NB4 (cell line): ENCODE results near the gene STX2.

Experiments
- MYC ChIP-seq: IDR thresholded peaks from 2 replicates; pipeline ENCODE4 v1.6.1; 2011; ENCODE audit warnings: low read depth, low read length
- POLR2A ChIP-seq: IDR thresholded peaks from 2 replicates; pipeline ENCODE4 v1.6.1; 2011; ENCODE audit warnings: mild to moderate bottlenecking; ENCODE audit not compliant: insufficient read length; ENCODE audit errors: extremely low read depth
- TF ChIP-seq, protein P1 (sequence below): IDR thresholded peaks from one replicate; pipeline ENCODE4 v1.5.1; 2012; ENCODE audit warnings: low read depth, low read length
- TF ChIP-seq, protein P2 (sequence below): IDR thresholded peaks from 2 replicates; pipeline ENCODE4 v1.6.1; 2011; ENCODE audit warnings: low read depth, low read length

DNA sequence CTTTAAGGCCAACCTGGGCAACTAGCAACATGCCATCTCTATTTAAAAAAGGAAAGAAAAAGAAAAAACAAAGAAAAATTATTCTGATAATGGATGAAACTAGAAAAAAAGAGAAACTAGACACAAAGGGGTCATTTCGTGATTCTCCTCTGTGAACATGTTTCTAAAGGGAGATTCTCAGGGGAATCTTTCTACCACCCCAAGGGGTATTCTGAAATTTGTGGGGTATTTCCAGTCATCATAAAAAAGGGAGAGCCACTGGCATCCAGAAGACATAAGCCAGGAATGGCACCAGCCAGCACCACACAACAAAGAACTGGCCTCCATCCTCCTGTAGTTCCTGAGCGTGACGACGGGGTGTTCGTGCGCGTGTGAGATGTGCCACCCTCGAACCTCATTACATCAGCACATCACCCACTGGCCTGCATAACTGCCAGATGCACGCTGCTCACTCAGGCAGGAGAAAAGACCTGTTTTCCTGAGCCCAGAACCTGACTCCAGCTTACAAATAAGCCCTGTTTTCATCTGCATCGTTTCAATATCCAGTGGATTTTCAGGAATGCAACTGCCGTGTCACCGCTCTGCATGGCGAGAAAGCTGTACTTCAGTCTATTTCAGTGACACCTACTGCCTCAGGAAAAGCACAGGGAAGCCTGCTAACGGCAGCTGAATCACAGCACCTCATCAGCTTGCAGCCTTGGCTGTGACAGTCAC is 23.9 kb downstream of the STX2 start:
- TF ChIP-seq POLR2A: no peak
- TF ChIP-seq, protein P1, sequence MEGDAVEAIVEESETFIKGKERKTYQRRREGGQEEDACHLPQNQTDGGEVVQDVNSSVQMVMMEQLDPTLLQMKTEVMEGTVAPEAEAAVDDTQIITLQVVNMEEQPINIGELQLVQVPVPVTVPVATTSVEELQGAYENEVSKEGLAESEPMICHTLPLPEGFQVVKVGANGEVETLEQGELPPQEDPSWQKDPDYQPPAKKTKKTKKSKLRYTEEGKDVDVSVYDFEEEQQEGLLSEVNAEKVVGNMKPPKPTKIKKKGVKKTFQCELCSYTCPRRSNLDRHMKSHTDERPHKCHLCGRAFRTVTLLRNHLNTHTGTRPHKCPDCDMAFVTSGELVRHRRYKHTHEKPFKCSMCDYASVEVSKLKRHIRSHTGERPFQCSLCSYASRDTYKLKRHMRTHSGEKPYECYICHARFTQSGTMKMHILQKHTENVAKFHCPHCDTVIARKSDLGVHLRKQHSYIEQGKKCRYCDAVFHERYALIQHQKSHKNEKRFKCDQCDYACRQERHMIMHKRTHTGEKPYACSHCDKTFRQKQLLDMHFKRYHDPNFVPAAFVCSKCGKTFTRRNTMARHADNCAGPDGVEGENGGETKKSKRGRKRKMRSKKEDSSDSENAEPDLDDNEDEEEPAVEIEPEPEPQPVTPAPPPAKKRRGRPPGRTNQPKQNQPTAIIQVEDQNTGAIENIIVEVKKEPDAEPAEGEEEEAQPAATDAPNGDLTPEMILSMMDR: no peak
- no peak for TF ChIP-seq MYC
- TF ChIP-seq, protein P2, sequence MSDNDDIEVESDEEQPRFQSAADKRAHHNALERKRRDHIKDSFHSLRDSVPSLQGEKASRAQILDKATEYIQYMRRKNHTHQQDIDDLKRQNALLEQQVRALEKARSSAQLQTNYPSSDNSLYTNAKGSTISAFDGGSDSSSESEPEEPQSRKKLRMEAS: no peak
